ENCODE data around the gene CAMTA1.

The CAMTA1 gene

DNA sequence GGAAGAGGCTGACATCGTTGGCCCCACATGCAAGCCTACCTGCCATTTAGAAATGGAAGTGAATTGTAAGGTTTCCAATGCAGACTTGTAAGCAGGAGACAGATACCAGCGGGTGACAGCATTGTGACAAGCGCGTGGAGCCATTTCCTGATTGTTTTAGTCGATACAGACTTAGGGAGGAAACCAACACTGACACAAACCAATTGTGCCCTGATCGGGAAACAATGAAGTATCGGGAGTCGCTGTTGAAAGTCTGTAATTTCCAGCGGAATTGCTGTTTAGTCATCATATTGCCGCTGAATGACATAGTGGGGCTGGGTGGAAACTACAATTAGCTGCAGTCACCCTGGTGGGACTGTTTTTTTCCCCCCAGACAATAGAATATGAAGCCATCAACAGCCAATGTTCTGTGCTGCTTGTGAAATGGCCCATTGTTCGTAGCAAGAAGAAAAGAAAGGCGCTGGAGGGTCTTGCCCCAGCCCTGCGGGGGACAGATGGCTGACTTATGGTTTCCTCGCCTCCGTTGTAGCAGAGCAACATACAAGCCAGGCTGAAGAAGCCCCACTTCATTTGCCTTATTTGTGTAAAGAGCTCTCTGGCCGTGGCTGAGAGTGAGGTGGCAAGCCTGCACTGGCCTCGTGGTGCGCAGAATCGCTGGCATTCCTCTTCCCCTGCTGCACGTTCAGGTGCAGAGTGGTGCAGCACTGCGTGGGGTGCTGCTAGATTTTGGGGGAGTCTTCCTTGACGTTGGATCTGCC lies 462.7 kb downstream of the CAMTA1 start:
- no peaks in the 10 kb centered on the region for H3K36me3 ChIP-seq (ENCODE audit: control insufficient read depth, insufficient read depth, low read length)
- WGBS, 2 experiments (ENCODE audit: insufficient coverage in 2 of 2), result 85 to 87% methylated on average over 18 to 22 of the region's 22 CpGs
- H3K4me3 ChIP-seq (ENCODE audit: extremely low read depth, insufficient read depth, low read length, poor library complexity, severe bottlenecking), result no peak overlapping the region
- peak overlapping the region; percentile 23 for H3K27ac ChIP-seq (ENCODE audit: low read depth, low read length, severe bottlenecking)
- H3K4me1 ChIP-seq (ENCODE audit: control insufficient read depth, insufficient read depth, low read length, poor library complexity, severe bottlenecking), result peaks cover 20% of the 10 kb centered on the region
- H3K9me3 ChIP-seq (ENCODE audit: control insufficient read depth, low read length), result no peaks in the 10 kb centered on the region

GRCh38 chr1:7248549-7249199 lies 463.4 kb downstream of the CAMTA1 start:
- no peaks in the 10 kb centered on the region for H3K9me3 ChIP-seq (ENCODE audit: control insufficient read depth, low read length)
- no peak overlapping the region for H3K4me3 ChIP-seq (ENCODE audit: extremely low read depth, insufficient read depth, low read length, poor library complexity, severe bottlenecking)

GRCh38 chr1:7249516-7249915 lies 464.3 kb downstream of the CAMTA1 start:
- Histone ChIP-seq H3K4me1 (ENCODE audit: control insufficient read depth, insufficient read depth, low read length, poor library complexity, severe bottlenecking) (peaks cover 20% of the 10 kb centered on the region), H3K4me3 (ENCODE audit: extremely low read depth, insufficient read depth, low read length, poor library complexity, severe bottlenecking) (no peak overlapping the region), H3K27ac (ENCODE audit: low read depth, low read length, severe bottlenecking) (no peak overlapping the region), H3K9me3 (ENCODE audit: control insufficient read depth, low read length) (no peaks in the 10 kb centered on the region), H3K36me3 (ENCODE audit: control insufficient read depth, insufficient read depth, low read length) (no peaks in the 10 kb centered on the region)
- 80 to 86% methylated on average over 1 to 2 of the region's 3 CpGs for WGBS, 2 experiments (ENCODE audit: insufficient coverage in 2 of 2)

More at GRCh38 chr1:7248549-7249199, 463.4 kb downstream of the CAMTA1 start:
- H3K4me1 ChIP-seq (ENCODE audit: control insufficient read depth, insufficient read depth, low read length, poor library complexity, severe bottlenecking), result peaks cover 20% of the 10 kb centered on the region
- no peaks in the 10 kb centered on the region for H3K36me3 ChIP-seq (ENCODE audit: control insufficient read depth, insufficient read depth, low read length)
- no peak overlapping the region for H3K27ac ChIP-seq (ENCODE audit: low read depth, low read length, severe bottlenecking)
- 93 to 94% methylated on average over 9 to 12 of the region's 13 CpGs for WGBS, 2 experiments (ENCODE audit: insufficient coverage in 2 of 2)

- WGBS, 2 experiments (ENCODE audit: insufficient coverage in 2 of 2), result 93 to 100% methylated on average over 2 to 9 of the region's 10 CpGs
- Histone ChIP-seq H3K4me1 (ENCODE audit: control insufficient read depth, insufficient read depth, low read length, poor library complexity, severe bottlenecking) (peaks cover 20% of the 10 kb centered on the region), H3K27ac (ENCODE audit: low read depth, low read length, severe bottlenecking) (no peak overlapping the region), H3K4me3 (ENCODE audit: extremely low read depth, insufficient read depth, low read length, poor library complexity, severe bottlenecking) (no peak overlapping the region), H3K36me3 (ENCODE audit: control insufficient read depth, insufficient read depth, low read length) (no peaks in the 10 kb centered on the region), H3K9me3 (ENCODE audit: control insufficient read depth, low read length) (no peaks in the 10 kb centered on the region)
Observed at GRCh38 chr1:7250176-7250575, 464.9 kb downstream of the CAMTA1 start.

GRCh38 chr1:7250597-7251453 lies 465.6 kb downstream of the CAMTA1 start:
- Histone ChIP-seq H3K27ac (ENCODE audit: low read depth, low read length, severe bottlenecking) (no peak overlapping the region), H3K9me3 (ENCODE audit: control insufficient read depth, low read length) (no peaks in the 10 kb centered on the region), H3K4me3 (ENCODE audit: extremely low read depth, insufficient read depth, low read length, poor library complexity, severe bottlenecking) (no peak overlapping the region), H3K36me3 (ENCODE audit: control insufficient read depth, insufficient read depth, low read length) (no peaks in the 10 kb centered on the region), H3K4me1 (ENCODE audit: control insufficient read depth, insufficient read depth, low read length, poor library complexity, severe bottlenecking) (peaks cover 16% of the 10 kb centered on the region)
- 86 to 92% methylated on average over 17 of the region's 22 CpGs for WGBS, 2 experiments (ENCODE audit: insufficient coverage in 2 of 2)

DNA sequence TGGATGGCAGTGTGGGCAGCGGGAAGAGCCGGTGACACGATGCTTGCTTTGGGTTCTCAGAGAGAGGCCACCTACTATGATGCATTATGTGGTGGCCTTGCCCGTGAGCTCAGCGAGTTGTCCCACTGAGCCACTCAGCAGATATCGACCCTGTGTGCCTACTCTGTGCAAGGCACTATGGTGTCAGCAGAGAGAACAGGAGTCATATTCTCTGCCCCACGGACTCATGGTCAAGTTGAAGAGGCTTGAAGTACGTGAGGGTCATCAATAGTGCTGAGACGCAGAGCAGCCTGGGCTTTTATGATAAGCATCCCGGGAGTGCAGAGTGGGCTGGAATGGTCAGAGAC lies 466.2 kb downstream of the CAMTA1 start:
- 91 to 95% methylated on average over 10 of the region's 10 CpGs for WGBS, 2 experiments (ENCODE audit: insufficient coverage in 2 of 2)
- Histone ChIP-seq H3K4me3 (ENCODE audit: extremely low read depth, insufficient read depth, low read length, poor library complexity, severe bottlenecking) (no peak overlapping the region), H3K9me3 (ENCODE audit: control insufficient read depth, low read length) (no peaks in the 10 kb centered on the region), H3K4me1 (ENCODE audit: control insufficient read depth, insufficient read depth, low read length, poor library complexity, severe bottlenecking) (peaks cover 16% of the 10 kb centered on the region), H3K36me3 (ENCODE audit: control insufficient read depth, insufficient read depth, low read length) (no peaks in the 10 kb centered on the region), H3K27ac (ENCODE audit: low read depth, low read length, severe bottlenecking) (no peak overlapping the region)

DNA sequence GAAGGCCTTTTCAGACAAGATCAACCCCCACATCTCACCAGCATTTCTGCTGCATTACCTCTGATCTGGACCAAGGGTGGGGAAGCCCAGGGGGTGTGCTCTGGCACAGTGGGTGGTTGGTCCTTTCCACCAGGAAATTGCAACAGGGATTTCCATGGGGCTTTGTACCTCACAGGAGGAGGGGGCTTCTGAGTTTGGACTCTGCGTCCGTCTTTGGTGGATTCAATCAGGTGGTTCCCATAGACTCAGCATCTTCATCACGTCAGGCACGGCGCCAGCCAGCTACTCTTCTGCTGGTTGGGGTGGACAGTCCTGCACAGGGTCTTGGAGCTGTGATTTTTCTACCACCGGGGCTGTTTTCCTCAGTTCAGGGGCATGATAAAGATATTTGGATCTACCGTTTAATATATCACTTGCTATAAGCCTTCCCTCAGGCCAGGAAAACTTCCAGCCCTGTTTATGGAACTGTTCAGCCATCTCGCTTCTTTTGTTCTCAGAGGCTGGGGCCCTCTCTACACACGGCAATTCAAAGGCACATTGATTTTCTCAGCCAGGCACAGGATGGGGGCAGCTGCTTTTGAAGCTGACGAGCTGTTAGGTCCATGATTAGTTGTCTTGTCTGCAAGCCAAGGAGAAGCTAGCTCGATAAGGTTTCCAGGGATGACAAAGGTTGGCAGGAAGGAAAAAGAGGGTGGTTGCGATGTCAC lies 467.3 kb downstream of the CAMTA1 start:
- no peak overlapping the region for H3K4me3 ChIP-seq (ENCODE audit: extremely low read depth, insufficient read depth, low read length, poor library complexity, severe bottlenecking)
- H3K36me3 ChIP-seq (ENCODE audit: control insufficient read depth, insufficient read depth, low read length), result no peaks in the 10 kb centered on the region
- H3K4me1 ChIP-seq (ENCODE audit: control insufficient read depth, insufficient read depth, low read length, poor library complexity, severe bottlenecking), result peaks cover 9% of the 10 kb centered on the region
- 83 to 88% methylated on average over 10 to 12 of the region's 12 CpGs for WGBS, 2 experiments (ENCODE audit: insufficient coverage in 2 of 2)
- no peak overlapping the region for H3K27ac ChIP-seq (ENCODE audit: low read depth, low read length, severe bottlenecking)
- H3K9me3 ChIP-seq (ENCODE audit: control insufficient read depth, low read length), result no peaks in the 10 kb centered on the region

DNA sequence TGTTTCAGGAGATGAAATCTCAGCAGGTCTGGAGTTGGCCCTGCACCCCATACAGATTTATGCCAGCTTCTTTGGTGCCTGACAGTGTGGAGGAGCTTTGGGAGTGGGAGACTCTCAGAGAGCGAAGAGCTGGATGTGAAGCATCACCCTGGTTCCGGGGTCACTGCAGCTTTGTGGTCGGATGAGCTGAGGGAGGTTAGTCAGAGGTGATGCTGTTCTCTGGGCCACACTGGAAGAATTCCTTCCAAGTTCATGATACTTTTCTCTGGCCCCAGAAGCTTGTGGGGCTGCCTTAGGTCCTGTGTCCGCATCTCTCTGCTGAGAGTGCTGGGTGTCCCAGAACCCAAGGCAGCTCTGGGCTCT lies 467.8 kb downstream of the CAMTA1 start:
- WGBS, 2 experiments (ENCODE audit: insufficient coverage in 2 of 2), result 94 to 95% methylated on average over 4 of the region's 4 CpGs
- Histone ChIP-seq H3K27ac (ENCODE audit: low read depth, low read length, severe bottlenecking) (no peak overlapping the region), H3K4me1 (ENCODE audit: control insufficient read depth, insufficient read depth, low read length, poor library complexity, severe bottlenecking) (peaks cover 9% of the 10 kb centered on the region), H3K4me3 (ENCODE audit: extremely low read depth, insufficient read depth, low read length, poor library complexity, severe bottlenecking) (no peak overlapping the region), H3K36me3 (ENCODE audit: control insufficient read depth, insufficient read depth, low read length) (no peaks in the 10 kb centered on the region), H3K9me3 (ENCODE audit: control insufficient read depth, low read length) (no peaks in the 10 kb centered on the region)

GRCh38 chr1:7253988-7254587 lies 468.8 kb downstream of the CAMTA1 start:
- 83 to 88% methylated on average over 8 to 11 of the region's 11 CpGs for WGBS, 2 experiments (ENCODE audit: insufficient coverage in 2 of 2)
- H3K9me3 ChIP-seq (ENCODE audit: control insufficient read depth, low read length), result no peaks in the 10 kb centered on the region
- H3K4me3 ChIP-seq (ENCODE audit: extremely low read depth, insufficient read depth, low read length, poor library complexity, severe bottlenecking), result no peak overlapping the region
- peaks cover 9% of the 10 kb centered on the region for H3K4me1 ChIP-seq (ENCODE audit: control insufficient read depth, insufficient read depth, low read length, poor library complexity, severe bottlenecking)
- H3K27ac ChIP-seq (ENCODE audit: low read depth, low read length, severe bottlenecking), result no peak overlapping the region
- H3K36me3 ChIP-seq (ENCODE audit: control insufficient read depth, insufficient read depth, low read length), result no peaks in the 10 kb centered on the region
